Mesodermal cell (in vitro differentiated cells): ENCODE data around the gene SOX12.
A peak's percentile ranks its signal among the peaks of the same experiment; 100 is the strongest.
"Not testable (repeated sequence)": the region's sequence is repeated elsewhere in the genome, so short reads cannot be mapped to it uniquely, and the experiment has no call there.

Source experiments
- H3K27ac ChIP-seq: 2 replicates; pipeline ENCODE4 v1.7.0; 2013; ENCODE audit warnings: mild to moderate bottlenecking, low read depth, low read length, moderate library complexity; ENCODE audit not compliant: severe bottlenecking
- H3K36me3 ChIP-seq: 2 replicates; pipeline ENCODE4 v1.7.1; 2013; ENCODE audit warnings: mild to moderate bottlenecking, low read length, moderate library complexity; ENCODE audit not compliant: control insufficient read depth, insufficient read depth
- H3K4me1 ChIP-seq: one replicate; pipeline ENCODE4 v1.7.1; 2013; ENCODE audit warnings: mild to moderate bottlenecking, low read length; ENCODE audit not compliant: insufficient read depth, control insufficient read depth, poor library complexity, severe bottlenecking
- H3K4me3 ChIP-seq: 2 replicates; pipeline ENCODE4 v1.7.0; 2013; ENCODE audit warnings: low read length, control low read depth, mild to moderate bottlenecking; ENCODE audit not compliant: insufficient read depth, poor library complexity, severe bottlenecking; ENCODE audit errors: extremely low read depth
- H3K9me3 ChIP-seq: 2 replicates; pipeline ENCODE4 v1.7.1; 2013; ENCODE audit warnings: mild to moderate bottlenecking, low read length, moderate library complexity; ENCODE audit not compliant: control insufficient read depth
- WGBS, 2 experiments: methylation state at CpG; one replicate each; pipeline ENCODE4 v1.1.5; 2013; ENCODE audit warnings: missing lambda C conversion rate in 2 of 2; ENCODE audit not compliant: insufficient coverage in 2 of 2; 5-methylcytosine and 5-hydroxymethylcytosine counted together

SOX12 gene

DNA sequence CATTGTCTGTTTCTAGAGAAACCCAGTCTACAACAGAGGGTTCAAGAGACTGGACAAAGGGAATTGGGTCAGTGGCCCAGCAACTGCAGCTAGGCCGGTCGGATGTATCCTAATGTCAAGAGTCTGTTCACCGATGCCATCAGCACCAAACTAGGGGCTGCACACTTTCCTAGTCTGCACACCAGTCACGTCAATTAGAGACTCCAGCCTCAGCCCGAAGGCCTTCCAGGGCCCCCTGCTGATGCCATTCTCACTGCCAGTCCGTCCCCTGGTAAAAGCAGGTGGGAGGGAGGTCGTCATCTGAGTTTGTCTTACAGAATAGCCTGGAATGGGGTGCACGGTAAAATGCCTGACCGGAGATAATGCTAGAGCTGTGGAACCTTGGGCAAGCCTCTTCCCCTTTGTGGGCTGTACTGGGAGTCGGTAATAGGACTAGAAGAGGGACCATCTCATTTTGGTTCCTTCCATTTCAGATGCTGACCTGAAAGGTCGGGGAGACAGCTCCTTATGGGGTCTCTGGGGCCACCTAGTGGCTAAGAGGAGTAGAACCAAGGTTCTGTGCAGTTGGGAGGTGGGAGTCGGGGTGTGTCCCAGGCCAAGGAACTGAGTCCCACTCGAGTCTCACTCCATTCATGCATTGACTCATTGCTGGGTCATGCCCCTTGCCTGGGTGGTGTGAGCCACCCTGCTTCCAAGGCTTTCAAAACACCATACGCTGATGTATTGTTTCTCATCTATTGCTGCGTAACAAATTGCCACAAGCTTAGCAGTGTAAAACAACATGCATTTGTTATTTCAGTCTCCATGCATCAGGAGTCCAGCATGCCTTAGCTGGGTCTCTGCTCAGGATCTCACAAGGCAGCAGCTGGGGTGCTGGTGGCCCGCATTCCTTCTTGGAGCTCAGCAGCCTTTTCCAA lies 5.1 kb downstream of the SOX12 start:
- Histone ChIP-seq H3K4me1 (peaks cover 15% of the 10 kb centered on the region), H3K36me3 (peaks cover 27% of the 10 kb centered on the region), H3K9me3 (no peaks in the 10 kb centered on the region), H3K27ac (no peak overlapping the region), H3K4me3 (no peak overlapping the region)
- WGBS, 2 experiments, result 54 to 55% methylated on average over 13 to 16 of the region's 16 CpGs

DNA sequence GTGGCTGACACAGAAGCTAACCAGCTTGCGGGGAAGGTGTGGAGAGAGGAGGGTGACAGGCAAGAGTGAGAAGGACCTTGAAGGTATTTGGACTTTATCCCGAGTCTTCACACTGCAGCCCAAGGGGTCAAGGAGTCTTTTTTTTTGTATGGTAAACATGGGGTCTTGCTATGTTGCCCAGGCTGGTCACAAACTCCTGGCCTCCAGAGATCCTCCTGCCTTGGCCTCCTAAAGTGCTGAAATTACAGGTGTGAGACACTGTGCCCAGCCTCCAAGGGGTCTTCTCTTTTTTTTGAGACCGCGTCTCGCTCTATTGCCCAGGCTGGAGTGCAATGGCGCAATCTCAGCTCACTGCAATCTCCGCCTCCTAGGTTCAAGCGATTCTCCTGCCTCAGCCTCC lies 9.2 kb downstream of the SOX12 start:
- Histone ChIP-seq H3K4me1 (peaks cover 8% of the 10 kb centered on the region), H3K36me3 (peaks cover 11% of the 10 kb centered on the region), H3K9me3 (no peaks in the 10 kb centered on the region), H3K4me3 (no peak overlapping the region), H3K27ac (no peak overlapping the region)
- 95 to 100% methylated on average over 5 to 6 of the region's 8 CpGs for WGBS, 2 experiments

DNA sequence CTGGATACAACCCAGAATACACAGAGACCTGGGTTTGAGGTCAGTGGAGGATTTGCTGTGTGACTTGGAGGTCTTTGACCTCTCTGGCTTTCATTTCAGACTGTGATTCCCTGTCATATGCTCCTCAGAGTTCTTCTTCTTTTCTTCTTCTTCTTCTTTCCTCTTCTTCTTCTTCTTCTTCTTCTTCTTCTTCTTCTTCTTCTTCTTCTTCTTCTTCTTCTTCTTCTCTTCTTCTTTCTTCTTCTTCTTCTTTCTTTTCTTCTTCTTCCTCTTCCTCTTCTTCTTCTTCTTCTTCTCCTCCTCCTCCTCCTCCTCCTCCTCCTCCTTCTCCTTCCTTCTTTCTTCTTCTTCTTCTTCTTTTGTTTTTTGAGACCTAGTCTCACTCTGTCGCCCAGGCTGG lies 10.7 kb downstream of the SOX12 start:
- H3K27ac ChIP-seq, H3K9me3 ChIP-seq, H3K4me3 ChIP-seq, H3K36me3 ChIP-seq, H3K4me1 ChIP-seq: not testable (repeated sequence)
- WGBS, 2 experiments, result 60 to 89% methylated on average over 1 of the region's 1 CpG

DNA sequence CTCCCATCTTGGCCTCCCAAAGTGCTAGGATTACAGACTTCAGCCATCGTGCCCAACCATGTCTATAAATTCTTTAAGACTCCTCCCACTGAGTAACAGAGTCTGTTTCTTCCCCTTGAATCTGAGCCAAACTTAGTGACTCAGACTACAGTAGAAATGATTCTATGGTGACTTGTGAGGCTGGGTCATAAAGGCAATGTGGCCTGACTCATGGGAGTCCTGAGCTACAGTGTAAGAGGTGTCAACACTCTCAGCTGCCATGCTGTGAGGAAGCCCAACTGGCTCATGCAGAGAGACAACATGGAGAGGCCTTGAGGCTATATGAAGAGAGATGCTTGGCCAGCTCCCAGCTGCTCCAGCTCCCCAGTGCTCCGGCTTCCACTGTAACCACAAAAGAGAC lies 16.3 kb downstream of the SOX12 start:
- WGBS, 2 experiments, result 88% methylated on average over 1 of the region's 2 CpGs; no CpG with 5 or more reads in 1 of the 2 experiments
- Histone ChIP-seq H3K27ac (no peak overlapping the region), H3K4me1 (no peaks in the 10 kb centered on the region), H3K4me3 (no peak overlapping the region), H3K9me3 (peaks cover 9% of the 10 kb centered on the region), H3K36me3 (no peaks in the 10 kb centered on the region)

DNA sequence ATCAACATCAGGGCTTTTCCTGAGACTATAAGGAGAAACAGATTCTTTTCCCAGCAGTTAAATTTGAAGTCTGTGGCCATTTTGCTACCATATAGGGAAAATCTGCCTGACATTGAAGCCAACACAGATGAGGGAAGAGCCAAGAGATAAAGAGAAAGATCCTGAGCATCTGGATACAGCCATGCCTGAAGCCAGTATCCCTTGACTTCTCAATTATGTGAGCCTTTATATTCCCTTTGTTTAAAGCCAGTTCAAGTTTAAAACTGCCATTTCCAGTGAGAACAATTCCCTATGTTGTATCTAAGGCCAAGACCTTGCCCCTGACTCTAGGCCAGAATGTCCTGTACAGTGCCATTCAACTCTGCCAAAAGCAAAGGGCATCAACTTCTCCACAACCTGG lies 17.8 kb downstream of the SOX12 start:
- H3K4me1 ChIP-seq, result no peaks in the 10 kb centered on the region

DNA sequence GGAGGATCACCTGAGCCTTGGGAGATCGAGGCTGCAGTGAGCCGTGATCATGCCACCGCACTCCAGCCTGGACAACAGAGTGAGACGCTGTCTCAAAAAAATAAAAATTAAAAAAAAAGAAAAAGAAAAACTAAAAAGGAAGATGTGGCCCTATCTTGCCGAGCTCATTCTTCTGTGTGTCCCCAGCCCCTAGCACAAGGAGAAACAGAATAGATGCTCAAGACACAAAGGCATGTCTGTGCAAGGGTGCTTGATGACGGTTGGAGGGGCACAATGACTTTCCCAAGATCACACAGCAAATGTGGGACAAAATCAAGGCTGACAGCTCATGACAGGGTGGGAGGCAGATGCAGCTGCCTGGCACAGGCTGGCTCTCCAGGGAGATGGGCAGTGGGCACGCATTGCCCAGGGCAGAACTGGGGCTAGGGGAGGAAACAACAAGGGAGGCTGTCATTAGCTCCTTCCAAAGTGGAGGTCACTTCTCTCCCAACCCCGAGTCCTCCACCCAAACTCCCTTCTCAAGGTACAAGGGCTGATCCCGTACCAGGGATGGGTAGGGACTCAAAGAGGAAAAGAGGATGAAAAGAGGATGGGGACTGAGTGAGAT lies 20.8 kb downstream of the SOX12 start:
- Histone ChIP-seq H3K4me1 (peaks cover 6% of the 10 kb centered on the region), H3K4me3 (peak overlapping the region; percentile 84), H3K27ac (peak overlapping the region; percentile 82), H3K36me3 (peaks cover 18% of the 10 kb centered on the region), H3K9me3 (peaks cover 9% of the 10 kb centered on the region)
- WGBS, 2 experiments, result 56 to 83% methylated on average over 4 of the region's 9 CpGs

More for the DNA sequence above, 17.8 kb downstream of the SOX12 start:
- Histone ChIP-seq H3K4me3 (no peak overlapping the region), H3K36me3 (no peaks in the 10 kb centered on the region), H3K27ac (no peak overlapping the region), H3K9me3 (peaks cover 9% of the 10 kb centered on the region)

DNA sequence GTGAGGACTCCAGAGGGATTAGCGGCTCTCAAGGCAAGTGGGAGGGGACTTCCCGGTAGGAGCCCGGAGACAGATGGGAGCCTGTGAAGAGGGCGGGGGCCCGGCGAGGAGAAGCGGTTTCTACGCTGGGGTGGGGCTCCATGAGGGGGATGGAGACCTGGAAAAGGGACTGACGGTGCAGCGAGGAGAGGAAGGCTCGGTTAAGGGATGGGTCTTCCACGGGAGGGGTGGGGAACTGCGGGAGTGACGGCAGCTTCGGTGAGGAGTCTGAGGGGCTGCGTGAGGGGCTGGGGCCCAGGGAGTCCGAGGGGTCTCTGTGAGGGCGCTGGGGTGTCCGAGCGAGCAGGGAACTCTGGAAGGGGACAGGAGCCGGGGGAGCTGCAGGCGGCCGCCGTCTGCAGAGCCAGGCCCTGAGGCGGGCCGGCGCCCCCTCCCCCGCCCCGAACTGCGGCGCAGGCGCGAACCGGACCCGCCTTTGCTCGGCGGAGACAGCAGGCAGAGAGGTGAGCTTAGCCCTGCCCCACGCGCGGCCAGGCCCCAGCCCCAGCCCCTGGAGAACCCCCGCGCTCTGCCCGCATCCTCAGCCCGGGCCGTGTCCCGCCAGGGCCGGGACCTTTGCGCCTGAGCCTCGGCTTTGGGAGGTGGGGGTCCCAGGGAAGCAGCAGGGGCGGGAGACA lies 21.4 kb downstream of the SOX12 start, which contains the start of gene NRSN2:
Gene NRSN2 (plus strand): TSS at position 472 of the 677 bp plus-strand sequence. CDS start 2,533 bp downstream, outside the sequence.
- WGBS, 2 experiments, result 0 to 1% methylated on average over 21 to 36 of the region's 50 CpGs
- H3K4me3 ChIP-seq, result peak within 1 kb of the TSS; percentile 84
- peaks cover 6% of the 10 kb centered on the region for H3K4me1 ChIP-seq
- H3K36me3 ChIP-seq, result peaks cover 18% of the 10 kb centered on the region
- H3K27ac ChIP-seq, result peak within 1 kb of the TSS; percentile 82
- H3K9me3 ChIP-seq, result peaks cover 5% of the 10 kb centered on the region

DNA sequence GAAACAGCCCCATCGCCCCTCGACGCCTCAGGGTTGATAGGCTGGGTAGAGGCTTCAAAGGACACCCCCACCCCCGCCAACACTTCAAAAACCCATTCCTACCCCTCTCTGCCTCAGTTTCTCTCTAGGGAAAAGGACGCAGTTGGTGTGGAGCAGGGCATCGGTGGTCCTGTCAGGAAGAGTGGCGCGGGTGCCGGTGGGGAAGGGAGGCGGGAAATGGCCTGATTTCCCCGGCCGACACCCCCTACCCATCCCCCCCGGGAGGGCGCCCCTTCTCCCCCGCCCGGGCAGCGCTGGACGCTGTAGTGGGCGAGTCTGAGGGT lies 21.9 kb downstream of the SOX12 start:
- Histone ChIP-seq H3K4me3 (peak overlapping the region; percentile 84), H3K36me3 (peaks cover 18% of the 10 kb centered on the region), H3K9me3 (no peaks in the 10 kb centered on the region), H3K27ac (peak overlapping the region; percentile 82), H3K4me1 (peaks cover 6% of the 10 kb centered on the region)
- WGBS, 2 experiments, result 0% methylated on average over 1 of the region's 19 CpGs; no CpG with 5 or more reads in 1 of the 2 experiments

DNA sequence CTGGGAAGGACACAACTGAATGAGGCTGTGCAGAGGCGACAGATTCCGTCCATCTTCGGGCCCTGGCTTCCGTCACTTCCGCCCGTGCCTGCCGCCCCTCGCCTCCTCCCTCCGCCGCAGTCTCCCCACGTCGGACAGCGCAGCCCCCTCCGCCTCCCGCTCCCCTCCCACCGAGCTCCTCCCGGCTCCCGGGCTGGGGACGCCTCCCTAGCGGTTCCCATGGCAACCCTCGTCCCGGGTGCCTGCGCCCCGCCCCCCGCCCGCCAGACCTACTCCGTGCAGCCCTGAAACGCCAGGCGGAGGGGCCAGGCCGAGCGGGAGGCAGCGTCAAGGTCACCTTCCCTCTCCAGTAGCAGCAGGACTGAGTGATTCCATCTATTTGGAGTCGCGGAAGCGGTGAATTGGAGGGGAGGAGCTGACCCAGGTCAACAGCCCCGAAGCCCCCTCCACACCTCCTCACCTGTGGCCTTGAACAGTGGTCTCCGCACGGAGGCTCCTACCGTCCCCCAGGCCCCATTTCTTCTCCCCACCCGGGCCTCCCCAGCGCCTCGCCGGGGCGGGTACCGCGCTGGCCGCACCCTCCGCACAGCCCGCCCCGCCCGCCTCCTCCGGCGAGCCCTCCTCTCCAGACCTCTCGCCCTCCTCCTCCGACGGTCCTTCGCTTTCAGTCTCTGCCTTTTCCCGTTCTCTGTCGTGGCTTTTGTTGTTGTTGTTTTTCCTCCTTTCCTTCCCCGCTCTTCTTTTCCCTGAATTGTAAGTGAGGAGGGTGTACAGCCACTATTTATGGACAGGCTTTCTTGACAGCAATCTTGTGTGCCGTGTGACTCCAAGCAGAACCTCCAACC lies 22.5 kb downstream of the SOX12 start:
- Histone ChIP-seq H3K4me1 (peaks cover 6% of the 10 kb centered on the region), H3K27ac (peak overlapping the region; percentile 82), H3K36me3 (peaks cover 18% of the 10 kb centered on the region), H3K9me3 (no peaks in the 10 kb centered on the region), H3K4me3 (peak overlapping the region; percentile 84)
- WGBS, 2 experiments, result 0% methylated on average over 27 of the region's 61 CpGs
